ENCODE measurements around the gene FAM114A1. TPM values are rescaled to one million over a fixed set of nuclear protein-coding genes. Genes with fewer than 3 reads are reported as not detected.

FAM114A1 gene
- total RNA-seq, 1 experiment from 2014 or later, result 208 TPM

Other genes with a start within 250 kb of the FAM114A1 start
- gene KLF3, start 203.6 kb upstream of the FAM114A1 start, total RNA-seq (2014; rRNA removed), result 8.4 and 14.1 TPM in 2 replicates
- gene TLR10, start 84.8 kb upstream of the FAM114A1 start, total RNA-seq (2014; rRNA removed), result not detected in 2 replicates
- gene TLR1, start 63.0 kb upstream of the FAM114A1 start, total RNA-seq (2014; rRNA removed), result 2.7 and 2.9 TPM in 2 replicates
- 2.9 and 3.7 TPM in 2 replicates for gene TLR6, start 11.0 kb upstream of the FAM114A1 start, total RNA-seq (2014; rRNA removed)
- 0.77 and 0.86 TPM in 2 replicates for gene TMEM156, start 164.6 kb downstream of the FAM114A1 start, total RNA-seq (2014; rRNA removed)
- 48.6 and 52.1 TPM in 2 replicates for gene KLHL5, start 194.4 kb downstream of the FAM114A1 start, total RNA-seq (2014; rRNA removed)

Data from LHCN-M2 (cell line).